ENCODE measurements around the gene ZNF521.

DNA sequence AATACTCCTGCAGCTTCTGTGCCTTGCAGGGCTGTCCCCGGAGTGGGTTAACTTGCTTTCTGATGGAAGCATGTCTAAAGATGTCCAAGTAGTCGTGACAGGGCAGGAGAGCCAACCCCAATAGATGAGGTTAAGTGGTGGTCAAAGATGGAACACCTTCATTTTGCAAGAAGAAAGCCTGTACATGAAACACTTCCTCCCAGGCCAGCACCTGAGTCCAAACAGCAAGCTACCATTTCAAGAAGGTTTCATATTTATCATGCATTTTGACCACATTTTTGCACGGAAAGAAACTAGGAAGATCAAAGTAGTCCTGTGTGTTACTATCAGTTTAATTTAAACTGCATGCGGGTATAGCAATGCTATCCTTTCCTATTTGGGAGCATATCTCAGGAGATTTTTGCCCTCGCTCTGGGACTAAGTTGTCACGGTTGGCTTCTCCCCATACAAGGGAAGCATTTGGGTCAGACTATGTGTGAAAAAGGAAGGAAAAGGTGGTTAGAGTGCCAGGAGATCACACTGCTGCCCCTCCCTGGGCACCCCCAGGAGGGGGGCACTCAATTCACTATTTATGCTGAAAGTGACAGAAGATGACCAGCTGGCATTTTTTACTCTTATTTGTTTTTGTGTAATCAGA, 187.6 kb downstream of the ZNF521 start:
- TF ChIP-seq POLR2A (IDR thresholded peaks at IDR 0.05) (no peak), POLR2AphosphoS5 (IDR thresholded peaks at IDR 0.05) (no peak)
- TF ChIP-seq, protein P1, sequence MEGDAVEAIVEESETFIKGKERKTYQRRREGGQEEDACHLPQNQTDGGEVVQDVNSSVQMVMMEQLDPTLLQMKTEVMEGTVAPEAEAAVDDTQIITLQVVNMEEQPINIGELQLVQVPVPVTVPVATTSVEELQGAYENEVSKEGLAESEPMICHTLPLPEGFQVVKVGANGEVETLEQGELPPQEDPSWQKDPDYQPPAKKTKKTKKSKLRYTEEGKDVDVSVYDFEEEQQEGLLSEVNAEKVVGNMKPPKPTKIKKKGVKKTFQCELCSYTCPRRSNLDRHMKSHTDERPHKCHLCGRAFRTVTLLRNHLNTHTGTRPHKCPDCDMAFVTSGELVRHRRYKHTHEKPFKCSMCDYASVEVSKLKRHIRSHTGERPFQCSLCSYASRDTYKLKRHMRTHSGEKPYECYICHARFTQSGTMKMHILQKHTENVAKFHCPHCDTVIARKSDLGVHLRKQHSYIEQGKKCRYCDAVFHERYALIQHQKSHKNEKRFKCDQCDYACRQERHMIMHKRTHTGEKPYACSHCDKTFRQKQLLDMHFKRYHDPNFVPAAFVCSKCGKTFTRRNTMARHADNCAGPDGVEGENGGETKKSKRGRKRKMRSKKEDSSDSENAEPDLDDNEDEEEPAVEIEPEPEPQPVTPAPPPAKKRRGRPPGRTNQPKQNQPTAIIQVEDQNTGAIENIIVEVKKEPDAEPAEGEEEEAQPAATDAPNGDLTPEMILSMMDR (IDR thresholded peaks at IDR 0.05): no peak

All from breast epithelium (tissue), 3 donors.